Small intestine (tissue), 16 donors: Measurements from ENCODE around the gene GDF11. TPM values are rescaled to one million over a fixed set of nuclear protein-coding genes. Genes with fewer than 3 reads are reported as not detected.
A peak's percentile ranks its signal among the peaks of the same experiment; 100 is the strongest.

Source experiments
- DNase-seq, 2 donors: peaks; one replicate each; pipeline versions ENCODE4 v3.0.0 to v3.0.0-alpha.2; 2013
- FAIRE-seq: peaks from 2 replicates; lab custom pipeline; 2012; peaks lifted over from hg19 to GRCh38; lab: Jason Lieb, UNC
- H3K27ac ChIP-seq, 3 donors: one replicate each; pipeline ENCODE4 v1.5.1; 2013; ENCODE audit warnings: low read length in 2 of 3, mild to moderate bottlenecking in 2 of 3, control low read depth in 1 of 3, inconsistent platforms in 1 of 3, low read depth in 1 of 3, moderate library complexity in 1 of 3
- H3K27me3 ChIP-seq, 3 donors: one replicate each; pipeline ENCODE4 v1.6.1; 2013; ENCODE audit warnings: low read length in 3 of 3, inconsistent platforms in 1 of 3; ENCODE audit not compliant: control insufficient read depth in 3 of 3, insufficient read depth in 3 of 3
- H3K36me3 ChIP-seq, 3 donors: one replicate each; pipeline ENCODE4 v1.6.1; 2013; ENCODE audit warnings: low read length in 3 of 3, inconsistent platforms in 1 of 3, low read depth in 1 of 3, mild to moderate bottlenecking in 1 of 3, moderate library complexity in 1 of 3; ENCODE audit not compliant: control insufficient read depth in 3 of 3, insufficient read depth in 2 of 3
- H3K4me1 ChIP-seq, 3 donors: one replicate each; pipeline ENCODE4 v1.6.1; 2013; ENCODE audit warnings: low read length in 2 of 3, inconsistent platforms in 1 of 3, low read depth in 1 of 3, mild to moderate bottlenecking in 1 of 3, moderate library complexity in 1 of 3; ENCODE audit not compliant: control insufficient read depth in 3 of 3, insufficient read depth in 2 of 3
- H3K4me3 ChIP-seq, 3 donors: one replicate each; pipeline ENCODE4 v1.5.1; 2013; ENCODE audit warnings: low read length in 3 of 3, control low read depth in 1 of 3, inconsistent platforms in 1 of 3, low read depth in 1 of 3, mild to moderate bottlenecking in 1 of 3, moderate library complexity in 1 of 3
- H3K9me3 ChIP-seq, 2 donors: one replicate each; pipeline ENCODE4 v1.6.1; 2013; ENCODE audit warnings: low read depth in 1 of 2, low read length in 1 of 2; ENCODE audit not compliant: control insufficient read depth in 2 of 2, insufficient read depth in 1 of 2
- WGBS, 3 donors: extraction: QIAGEN DNeasy Blood & Tissue Kit; methylation state at CpG; one replicate each; pipeline ENCODE4 v1.1.7; 2013; 5-methylcytosine and 5-hydroxymethylcytosine counted together
- long read RNA-seq, 10 donors: transcript quantifications; one replicate each; lab custom pipeline, GENCODE V29; 2026
- polyA plus RNA-seq, 4 donors: library from polyadenylated mRNA; stranded (reverse) in 3 of 4; unstranded in 1 of 4; fragments of 200-250 nt in 3 of 4; fragments of 120-200 nt in 1 of 4; gene quantifications; one replicate each; pipeline versions ENCODE4 v1.2.1 to v1.2.3, GENCODE V29; 2013
- donor health status: healthy with polysubstance abuse.
- donor health status: control.
- donor health status: control.
- donor health status: Bipolar disorder and iron deficiency.
- donor health status: healthy.

Gene GDF11
- 1 to 10 TPM in 3 of 4 donors, under 1 TPM in 1; 0.22 to 4.2 (median 2.5) TPM for polyA plus RNA-seq
- long read RNA-seq, donor 1, full-length matches to known transcripts = 2 of 2 reads
- long read RNA-seq, donor 1, partial matches to known transcripts = 0 of 2 reads
- long read RNA-seq, donor 1, other reads (novel, unspliced or antisense) = 0 of 2 reads
- long read RNA-seq, donor 2 = 0 reads
- long read RNA-seq, donor 3, full-length matches to known transcripts = 1 of 1 reads
- long read RNA-seq, donor 3, partial matches to known transcripts = 0 of 1 reads
- long read RNA-seq, donor 3, other reads (novel, unspliced or antisense) = 0 of 1 reads
- long read RNA-seq, donor 4 = 0 reads
- long read RNA-seq, donor 5, full-length matches to known transcripts = 1 of 1 reads
- long read RNA-seq, donor 5, partial matches to known transcripts = 0 of 1 reads
- long read RNA-seq, donor 5, other reads (novel, unspliced or antisense) = 0 of 1 reads
- long read RNA-seq, donor 6, partial matches to known transcripts = 47 of 47 reads
- long read RNA-seq, donor 6, other reads (novel, unspliced or antisense) = 0 of 47 reads
- long read RNA-seq, donor 7 = 0 reads
- long read RNA-seq, donor 8, full-length matches to known transcripts = 1 of 1 reads
- long read RNA-seq, donor 8, partial matches to known transcripts = 0 of 1 reads
- long read RNA-seq, donor 8, other reads (novel, unspliced or antisense) = 0 of 1 reads
- long read RNA-seq, donor 9, partial matches to known transcripts = 5 of 5 reads
- long read RNA-seq, donor 9, other reads (novel, unspliced or antisense) = 0 of 5 reads
- long read RNA-seq, donor 10, full-length matches to known transcripts = 2 of 2 reads
- long read RNA-seq, donor 10, partial matches to known transcripts = 0 of 2 reads
- long read RNA-seq, donor 10, other reads (novel, unspliced or antisense) = 0 of 2 reads

GRCh38 chr12:55742719-55743405, at the start of gene GDF11:
Gene GDF11, plus strand, starts transcription at chr12:55743122. Its CDS starts 195 bp downstream, at chr12:55743317.
- FAIRE-seq = no peak

GRCh38 chr12:55693323-55694187, 49.4 kb upstream of the GDF11 start:
- Histone ChIP-seq H3K36me3 (peaks cover 0 to 32% (median 0%) of the 10 kb centered on the region in 3 donors), H3K9me3 (no peaks in the 10 kb centered on the region), H3K4me1 (peaks cover 0 to 22% (median 0%) of the 10 kb centered on the region in 3 donors), H3K27me3 (no peaks in the 10 kb centered on the region), H3K27ac (no peak overlapping the region), H3K4me3 (no peak overlapping the region)
- FAIRE-seq (no peak), DNase-seq (no peak)
- WGBS, 3 donors = 92 to 95% (median 93%) methylated on average over 7 of the region's 7 CpGs

More at GRCh38 chr12:55742719-55743405, at the start of gene GDF11:
- Histone ChIP-seq H3K9me3 (no peaks in the 10 kb centered on the region), H3K27ac (peak within 1 kb of the TSS in 2 of 3 donors; percentile 59 to 74), H3K4me1 (peaks cover 0 to 36% (median 13%) of the 10 kb centered on the region in 3 donors), H3K4me3 (peak within 1 kb of the TSS; percentile 52 to 73 (median 59)), H3K27me3 (peaks cover 0 to 8% (median 0%) of the 10 kb centered on the region in 3 donors), H3K36me3 (no peaks in the 10 kb centered on the region)
- peak; percentile 52 to 76 for DNase-seq
- WGBS, 3 donors = 0 to 1% (median 0%) methylated on average over 16 to 39 of the region's 53 CpGs

- H3K9me3 ChIP-seq = no peaks in the 10 kb centered on the region
- H3K4me1 ChIP-seq = peaks cover 0 to 24% (median 1%) of the 10 kb centered on the region in 3 donors
- no peaks in the 10 kb centered on the region for H3K27me3 ChIP-seq
- H3K27ac ChIP-seq = no peak overlapping the region
- H3K4me3 ChIP-seq = no peak overlapping the region
- no peak for DNase-seq
- 95 to 98% (median 96%) methylated on average over 7 of the region's 7 CpGs for WGBS, 3 donors
- H3K36me3 ChIP-seq = peaks cover 0 to 28% (median 0%) of the 10 kb centered on the region in 3 donors
- FAIRE-seq = no peak
Observed at GRCh38 chr12:55694188-55694515, 48.8 kb upstream of the GDF11 start.

- H3K27ac ChIP-seq = no peak overlapping the region
- no peaks in the 10 kb centered on the region for H3K9me3 ChIP-seq
- 93 to 100% (median 98%) methylated on average over 4 of the region's 4 CpGs for WGBS, 3 donors
- FAIRE-seq (no peak), DNase-seq (no peak)
- H3K4me1 ChIP-seq = peaks cover 0 to 29% (median 3%) of the 10 kb centered on the region in 3 donors
- peaks cover 0 to 26% (median 0%) of the 10 kb centered on the region in 3 donors for H3K36me3 ChIP-seq
- H3K27me3 ChIP-seq = no peaks in the 10 kb centered on the region
- H3K4me3 ChIP-seq = no peak overlapping the region
Observed at GRCh38 chr12:55694651-55695050, 48.3 kb upstream of the GDF11 start.

DNA sequence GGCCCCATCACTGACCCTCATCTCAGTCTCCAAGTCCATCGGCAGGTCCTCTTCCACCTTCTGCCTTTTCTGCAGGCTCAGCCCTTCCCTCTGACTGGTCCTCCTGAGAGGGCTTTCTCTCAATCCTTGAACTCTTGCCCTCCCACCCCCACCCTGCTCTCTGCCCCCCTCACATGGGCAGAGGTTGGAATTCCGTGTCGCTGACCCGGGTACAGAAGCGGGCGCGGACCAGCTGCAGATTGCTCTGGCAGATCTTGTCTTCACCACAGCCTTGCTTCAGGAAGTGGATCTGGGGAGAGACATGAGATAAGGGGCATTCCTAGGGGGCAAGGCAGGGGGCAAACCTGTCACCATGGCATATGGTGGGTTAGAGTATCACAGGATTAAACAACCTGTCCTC, 47.6 kb upstream of the GDF11 start:
- DNase-seq = peak; percentile 26 to 55
- Histone ChIP-seq H3K36me3 (peaks cover 0 to 26% (median 0%) of the 10 kb centered on the region in 3 donors), H3K27me3 (no peaks in the 10 kb centered on the region), H3K27ac (no peak overlapping the region), H3K9me3 (no peaks in the 10 kb centered on the region), H3K4me3 (no peak overlapping the region), H3K4me1 (peaks cover 0 to 35% (median 3%) of the 10 kb centered on the region in 3 donors)
- FAIRE-seq = no peak
- 51 to 60% (median 55%) methylated on average over 7 of the region's 7 CpGs for WGBS, 3 donors

DNA sequence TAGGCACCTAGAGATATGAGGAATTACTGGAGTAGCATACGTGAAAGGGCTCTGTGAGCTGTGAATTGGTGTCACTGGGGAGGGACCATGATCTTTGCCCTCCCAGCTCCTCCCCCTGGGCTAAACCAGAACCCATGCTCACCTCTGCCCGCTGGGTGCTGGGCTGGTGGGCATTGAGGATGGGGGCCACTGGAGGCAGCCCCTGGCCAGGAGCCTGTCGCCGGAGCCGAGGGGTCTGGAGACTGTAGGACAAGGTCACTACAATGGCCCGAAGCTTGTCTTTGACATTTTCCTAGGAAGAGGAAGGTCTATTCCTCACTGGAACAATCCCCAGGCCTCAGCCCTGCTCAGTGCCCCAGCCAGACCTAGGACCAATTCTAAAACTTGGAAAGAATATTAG, 46.8 kb upstream of the GDF11 start:
- H3K27me3 ChIP-seq = no peaks in the 10 kb centered on the region
- FAIRE-seq (no peak), DNase-seq (no peak)
- WGBS, 3 donors = 74 to 86% (median 74%) methylated on average over 6 of the region's 6 CpGs
- peaks cover 0 to 35% (median 3%) of the 10 kb centered on the region in 3 donors for H3K4me1 ChIP-seq
- no peak overlapping the region for H3K4me3 ChIP-seq
- H3K9me3 ChIP-seq = no peaks in the 10 kb centered on the region
- H3K36me3 ChIP-seq = peaks cover 0 to 26% (median 0%) of the 10 kb centered on the region in 3 donors
- H3K27ac ChIP-seq = no peak overlapping the region

DNA sequence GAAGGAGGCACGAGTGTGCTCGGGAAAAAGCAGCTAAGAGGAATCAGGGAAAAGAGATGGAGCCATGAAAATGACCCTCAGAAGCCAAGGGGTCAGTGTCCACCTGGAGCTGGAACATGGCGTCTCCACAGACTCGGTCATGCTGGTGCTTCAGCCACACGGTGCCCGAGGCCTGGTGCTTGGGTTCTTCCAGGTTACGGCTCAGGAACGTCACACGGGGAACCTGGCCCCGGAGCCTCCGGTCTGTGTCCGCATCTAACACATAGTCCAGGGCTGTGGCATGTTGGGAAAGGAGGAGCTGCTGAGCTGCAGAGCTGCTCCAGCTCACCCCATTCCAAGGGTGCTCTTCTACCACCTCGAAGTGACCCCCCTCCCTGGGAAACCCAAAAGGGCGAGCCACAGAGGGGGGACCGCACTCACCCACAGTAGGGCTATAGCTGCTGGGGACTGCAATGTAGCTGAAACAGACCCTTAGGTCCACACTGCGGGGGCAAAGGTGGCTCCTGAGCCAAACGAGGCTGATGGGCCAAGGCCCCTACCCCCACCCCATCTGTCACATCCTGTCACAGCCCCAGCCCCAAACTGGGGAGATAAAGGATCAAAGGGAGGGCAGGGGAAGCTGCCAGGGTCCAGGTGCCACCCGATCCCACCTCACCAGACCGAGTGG, 46.0 kb upstream of the GDF11 start:
- WGBS, 3 donors = 81 to 87% (median 82%) methylated on average over 17 to 19 of the region's 19 CpGs
- no peak for FAIRE-seq
- Histone ChIP-seq H3K9me3 (no peaks in the 10 kb centered on the region), H3K27me3 (no peaks in the 10 kb centered on the region), H3K4me1 (peaks cover 0 to 35% (median 3%) of the 10 kb centered on the region in 3 donors), H3K36me3 (peaks cover 0 to 23% (median 0%) of the 10 kb centered on the region in 3 donors), H3K4me3 (no peak overlapping the region), H3K27ac (no peak overlapping the region)
- DNase-seq = no peak
